Astrocyte (in vitro differentiated cells and primary cell): Measurements from ENCODE around the gene MCOLN1. TPM values are rescaled to one million over a fixed set of nuclear protein-coding genes. Genes with fewer than 3 reads are reported as not detected.

Experiments used
- DNase-seq: peaks from one replicate; pipeline ENCODE4 v3.0.0-alpha.2; 2010; ENCODE audit warnings: low read depth
- FAIRE-seq: peaks from 2 replicates; lab custom pipeline; 2011; peaks lifted over from hg19 to GRCh38; lab: Jason Lieb, UNC
- H2AFZ ChIP-seq: 2 replicates; pipeline ENCODE4 v1.6.0; 2012; ENCODE audit warnings: low read depth, low read length, inconsistent platforms
- H3K27ac ChIP-seq: 2 replicates; pipeline ENCODE4 v1.5.1; 2011; ENCODE audit warnings: low read depth, low read length, inconsistent platforms
- H3K27me3 ChIP-seq: 2 replicates; pipeline ENCODE4 v1.6.0; 2011; ENCODE audit warnings: low read length, inconsistent platforms; ENCODE audit not compliant: insufficient read depth
- H3K36me3 ChIP-seq: 2 replicates; pipeline ENCODE4 v1.5.1; 2011; ENCODE audit warnings: low read length, inconsistent platforms; ENCODE audit not compliant: insufficient read depth
- H3K4me1 ChIP-seq: 2 replicates; pipeline ENCODE4 v1.5.1; 2011; ENCODE audit warnings: low read length, inconsistent platforms; ENCODE audit not compliant: insufficient read depth
- H3K4me2 ChIP-seq: 2 replicates; pipeline ENCODE4 v1.6.0; 2012; ENCODE audit warnings: low read length, inconsistent platforms
- H3K4me3 ChIP-seq: 2 replicates; pipeline ENCODE4 v1.5.1; 2011; ENCODE audit warnings: low read depth, mild to moderate bottlenecking, low read length, inconsistent platforms; ENCODE audit not compliant: insufficient read depth
- H3K79me2 ChIP-seq: 2 replicates; pipeline ENCODE4 v1.6.0; 2012; ENCODE audit warnings: mild to moderate bottlenecking, low read length, inconsistent platforms; ENCODE audit not compliant: insufficient read depth
- H3K9ac ChIP-seq: 2 replicates; pipeline ENCODE4 v1.6.0; 2012; ENCODE audit warnings: mild to moderate bottlenecking, low read length, inconsistent platforms
- H3K9me3 ChIP-seq: 2 replicates; pipeline ENCODE4 v1.5.1; 2012; ENCODE audit warnings: low read depth, mild to moderate bottlenecking, low read length, inconsistent platforms; ENCODE audit not compliant: insufficient read depth
- H4K20me1 ChIP-seq: 2 replicates; pipeline ENCODE4 v1.6.0; 2012; ENCODE audit warnings: low read length, inconsistent platforms; ENCODE audit not compliant: insufficient read depth
- H3K27ac Mint-ChIP-seq: one replicate; pipeline ENCODE4 v1.8.0; 2021; ENCODE audit warnings: mild to moderate bottlenecking, mixed read lengths; ENCODE audit not compliant: unreplicated experiment
- H3K27me3 Mint-ChIP-seq: one replicate; pipeline ENCODE4 v1.8.0; 2021; ENCODE audit warnings: low read depth, mixed read lengths; ENCODE audit not compliant: unreplicated experiment
- H3K36me3 Mint-ChIP-seq: one replicate; pipeline ENCODE4 v1.8.0; 2021; ENCODE audit warnings: low read depth, mixed read lengths; ENCODE audit not compliant: unreplicated experiment
- H3K4me1 Mint-ChIP-seq: one replicate; pipeline ENCODE4 v1.8.0; 2021; ENCODE audit warnings: low read depth, mixed read lengths; ENCODE audit not compliant: unreplicated experiment
- H3K4me3 Mint-ChIP-seq: one replicate; pipeline ENCODE4 v1.8.0; 2021; ENCODE audit warnings: mild to moderate bottlenecking, moderate library complexity, mixed read lengths; ENCODE audit not compliant: unreplicated experiment
- H3K9me3 Mint-ChIP-seq: one replicate; pipeline ENCODE4 v1.8.0; 2021; ENCODE audit warnings: mild to moderate bottlenecking, mixed read lengths; ENCODE audit not compliant: unreplicated experiment
- CTCF ChIP-seq: IDR thresholded peaks from 2 replicates; pipeline ENCODE4 v1.5.1; 2011; ENCODE audit warnings: low read depth, mild to moderate bottlenecking, inconsistent platforms, low read length, moderate library complexity; ENCODE audit not compliant: insufficient read depth
- EZH2 ChIP-seq: IDR thresholded peaks from 2 replicates; pipeline ENCODE4 v1.6.1; 2012; ENCODE audit warnings: mild to moderate bottlenecking, low read length, inconsistent platforms; ENCODE audit not compliant: insufficient read depth
- total RNA-seq: library from RNA; stranded (reverse); gene quantifications from 2 replicates; pipeline ENCODE4 v1.2.1, GENCODE V29; 2021

The MCOLN1 gene
- total RNA-seq, 1 donor from 2014 or later, result 26.2 TPM

GRCh38 chr19:7526059-7526929 lies 3.9 kb downstream of the MCOLN1 start:
- Histone ChIP-seq H3K36me3 (peaks cover 4% of the 10 kb centered on the region), H3K27me3 (no peaks in the 10 kb centered on the region), H3K79me2 (peaks cover 22% of the 10 kb centered on the region), H3K9ac (no peak overlapping the region), H3K4me1 (peaks cover 15% of the 10 kb centered on the region), H2AFZ (no peak overlapping the region), H3K9me3 (no peaks in the 10 kb centered on the region), H3K4me3 (no peak overlapping the region), H4K20me1 (peaks cover 5% of the 10 kb centered on the region), H3K27ac (no peak overlapping the region), H3K4me2 (no peak overlapping the region)
- TF ChIP-seq CTCF, result no peak
- no peak for TF ChIP-seq EZH2
- Mint-ChIP-seq H3K27ac (no peak overlapping the region), H3K9me3 (no peaks in the 10 kb centered on the region), H3K4me3 (no peak overlapping the region), H3K4me1 (peaks cover 7% of the 10 kb centered on the region), H3K27me3 (no peaks in the 10 kb centered on the region), H3K36me3 (no peaks in the 10 kb centered on the region)
- FAIRE-seq (no peak), DNase-seq (no peak)

DNA sequence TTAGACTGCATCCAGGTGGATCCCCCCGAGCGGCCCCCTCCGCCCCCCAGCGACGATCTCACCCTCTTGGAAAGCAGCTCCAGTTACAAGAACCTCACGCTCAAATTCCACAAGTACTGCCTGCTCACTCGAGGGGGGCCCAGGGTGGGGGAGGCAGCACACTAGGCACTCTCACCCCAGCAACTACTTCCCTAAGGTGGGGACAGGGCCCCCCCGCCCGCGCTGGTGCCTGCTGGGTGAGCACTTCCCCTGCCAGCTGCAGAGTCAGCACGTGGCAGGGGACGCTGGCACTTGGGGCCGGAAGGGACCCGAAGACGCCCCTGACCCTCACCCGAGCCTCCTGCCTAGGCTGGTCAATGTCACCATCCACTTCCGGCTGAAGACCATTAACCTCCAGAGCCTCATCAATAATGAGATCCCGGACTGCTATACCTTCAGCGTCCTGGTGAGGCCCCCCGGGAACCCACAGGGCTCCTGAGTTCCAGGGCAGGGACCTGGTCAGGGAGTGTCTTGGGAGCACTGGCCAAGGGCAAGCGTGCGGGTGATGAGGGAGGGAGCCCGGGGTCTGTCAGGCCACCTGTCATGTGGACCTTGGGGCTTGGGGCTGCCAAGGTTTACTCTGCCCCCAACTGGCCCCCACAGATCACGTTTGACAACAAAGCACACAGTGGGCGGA lies 5.2 kb downstream of the MCOLN1 start:
- Histone ChIP-seq H3K4me1 (peaks cover 8% of the 10 kb centered on the region), H3K4me3 (no peak overlapping the region), H3K27me3 (no peaks in the 10 kb centered on the region), H4K20me1 (peaks cover 5% of the 10 kb centered on the region), H3K9me3 (no peaks in the 10 kb centered on the region), H2AFZ (no peak overlapping the region), H3K79me2 (peaks cover 20% of the 10 kb centered on the region), H3K9ac (no peak overlapping the region), H3K36me3 (peaks cover 4% of the 10 kb centered on the region), H3K27ac (no peak overlapping the region), H3K4me2 (no peak overlapping the region)
- Mint-ChIP-seq H3K36me3 (no peaks in the 10 kb centered on the region), H3K27ac (no peak overlapping the region), H3K4me1 (peaks cover 3% of the 10 kb centered on the region), H3K9me3 (no peaks in the 10 kb centered on the region), H3K27me3 (no peaks in the 10 kb centered on the region), H3K4me3 (peak overlapping the region; percentile 45)
- no peak for FAIRE-seq
- TF ChIP-seq EZH2 (no peak), CTCF (no peak)
- no peak for DNase-seq

DNA sequence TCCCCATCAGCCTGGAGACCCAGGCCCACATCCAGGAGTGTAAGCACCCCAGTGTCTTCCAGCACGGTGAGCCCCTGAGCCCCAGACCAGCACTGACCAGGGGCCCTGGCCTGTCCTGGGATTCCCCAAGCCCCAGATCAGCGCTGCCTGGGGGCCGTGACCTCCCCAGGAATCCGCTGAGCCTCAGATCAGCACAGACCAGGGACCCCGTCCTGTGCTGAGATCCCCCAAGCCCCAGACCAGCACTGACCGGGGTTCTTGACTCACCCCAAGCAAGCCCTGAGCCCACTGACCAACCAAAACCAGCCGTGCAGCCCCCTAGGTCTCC lies 5.7 kb downstream of the MCOLN1 start:
- no peaks in the 10 kb centered on the region for H3K9me3 Mint-ChIP-seq
- Histone ChIP-seq H3K36me3 (peaks cover 4% of the 10 kb centered on the region), H2AFZ (no peak overlapping the region), H4K20me1 (peaks cover 5% of the 10 kb centered on the region), H3K4me3 (no peak overlapping the region), H3K4me1 (peaks cover 5% of the 10 kb centered on the region), H3K4me2 (no peak overlapping the region), H3K27ac (no peak overlapping the region), H3K79me2 (peaks cover 15% of the 10 kb centered on the region), H3K9me3 (no peaks in the 10 kb centered on the region), H3K27me3 (no peaks in the 10 kb centered on the region), H3K9ac (no peak overlapping the region)
- H3K27me3 Mint-ChIP-seq, result no peaks in the 10 kb centered on the region
- peak overlapping the region; percentile 45 for H3K4me3 Mint-ChIP-seq
- FAIRE-seq (no peak), DNase-seq (no peak)
- no peak overlapping the region for H3K27ac Mint-ChIP-seq
- TF ChIP-seq CTCF, result no peak
- TF ChIP-seq EZH2, result no peak
- peaks cover 7% of the 10 kb centered on the region for H3K4me1 Mint-ChIP-seq
- H3K36me3 Mint-ChIP-seq, result no peaks in the 10 kb centered on the region
